Raji (cell line): Measurements from ENCODE around the gene OVOL2.

ENCODE experiments used
- POLR2A ChIP-seq: IDR thresholded peaks from 2 replicates; pipeline ENCODE4 v1.6.1; 2011; ENCODE audit warnings: low read depth, low read length, control low read depth; ENCODE audit not compliant: insufficient read depth

The OVOL2 gene

DNA sequence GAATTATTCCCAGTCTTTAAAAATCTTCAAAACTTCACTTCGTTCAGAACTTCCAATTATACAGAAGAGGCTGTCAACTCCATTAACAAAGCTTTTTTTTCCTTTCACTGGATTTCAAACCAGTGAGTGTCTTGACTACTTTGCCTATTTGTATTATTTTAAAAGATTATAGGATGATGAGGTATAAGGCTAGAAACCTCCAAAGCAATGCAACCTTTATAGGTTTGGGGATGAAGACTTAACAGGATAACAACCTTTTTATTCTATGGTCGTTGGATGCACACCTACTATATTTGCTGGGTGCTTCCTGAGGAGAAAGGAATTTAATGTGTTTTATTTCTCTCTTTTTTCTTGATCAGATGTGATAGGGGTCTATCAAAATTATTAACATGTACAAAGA, 1.9 kb upstream of the OVOL2 start:
- no peak for TF ChIP-seq POLR2A

DNA sequence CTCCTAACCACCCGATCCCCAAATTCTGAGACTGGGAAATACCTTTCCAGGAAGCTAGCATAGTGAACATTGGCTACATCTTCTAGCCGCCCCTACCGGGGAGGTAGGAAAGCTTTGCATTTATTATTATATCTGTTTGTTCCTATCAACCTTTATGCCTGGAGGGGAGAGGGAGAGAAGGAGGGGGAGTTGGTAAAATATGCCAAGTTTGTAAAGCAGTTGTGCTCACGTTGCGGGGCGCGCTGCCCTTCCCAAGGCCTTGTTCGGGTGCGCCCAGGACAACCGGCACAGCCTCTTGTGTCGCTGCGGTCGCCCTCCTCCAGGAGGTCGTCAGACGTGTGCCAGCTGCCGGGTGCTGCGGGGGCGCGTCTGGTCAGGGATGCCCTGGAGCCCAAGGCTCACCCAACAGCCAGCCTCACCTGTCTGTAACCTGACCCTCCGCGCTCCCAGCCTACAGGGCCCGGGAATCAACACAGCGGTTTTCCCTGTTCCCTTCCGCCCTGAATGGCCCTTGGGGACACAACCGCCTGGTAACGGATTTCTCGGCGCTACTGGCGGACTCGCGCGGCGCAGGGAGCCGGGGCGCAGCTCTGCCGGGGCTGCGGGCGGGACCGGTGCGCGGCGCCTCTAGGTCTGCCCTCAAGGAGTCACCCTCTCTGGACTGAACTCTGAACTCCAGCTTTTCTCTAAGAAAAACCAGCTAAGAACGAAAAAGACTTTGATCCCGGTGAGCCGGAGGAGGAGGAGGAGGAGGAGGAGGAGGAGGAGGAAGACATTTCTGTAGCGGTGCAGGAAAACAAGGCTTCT, 1.1 kb upstream of the OVOL2 start:
- no peak for TF ChIP-seq POLR2A

DNA sequence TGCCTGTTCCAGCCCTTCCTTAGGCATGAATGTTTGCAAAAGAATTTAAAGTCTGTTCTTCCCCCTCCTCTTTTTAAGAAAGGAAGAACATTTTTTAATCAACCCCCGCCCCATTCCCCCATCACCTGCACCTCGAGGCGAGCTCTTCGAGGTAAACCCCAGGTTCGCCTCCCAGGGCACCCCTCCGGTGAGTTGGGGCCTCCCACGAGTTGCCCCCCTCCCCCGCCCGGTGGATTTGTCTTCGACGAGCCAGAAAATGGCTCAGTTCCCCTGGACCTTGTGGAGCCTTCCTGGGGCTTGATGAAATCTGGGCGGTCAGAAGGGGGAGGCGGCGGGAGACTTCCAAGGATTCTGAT, 256 bp upstream of the OVOL2 start:
- TF ChIP-seq POLR2A, result no peak

DNA sequence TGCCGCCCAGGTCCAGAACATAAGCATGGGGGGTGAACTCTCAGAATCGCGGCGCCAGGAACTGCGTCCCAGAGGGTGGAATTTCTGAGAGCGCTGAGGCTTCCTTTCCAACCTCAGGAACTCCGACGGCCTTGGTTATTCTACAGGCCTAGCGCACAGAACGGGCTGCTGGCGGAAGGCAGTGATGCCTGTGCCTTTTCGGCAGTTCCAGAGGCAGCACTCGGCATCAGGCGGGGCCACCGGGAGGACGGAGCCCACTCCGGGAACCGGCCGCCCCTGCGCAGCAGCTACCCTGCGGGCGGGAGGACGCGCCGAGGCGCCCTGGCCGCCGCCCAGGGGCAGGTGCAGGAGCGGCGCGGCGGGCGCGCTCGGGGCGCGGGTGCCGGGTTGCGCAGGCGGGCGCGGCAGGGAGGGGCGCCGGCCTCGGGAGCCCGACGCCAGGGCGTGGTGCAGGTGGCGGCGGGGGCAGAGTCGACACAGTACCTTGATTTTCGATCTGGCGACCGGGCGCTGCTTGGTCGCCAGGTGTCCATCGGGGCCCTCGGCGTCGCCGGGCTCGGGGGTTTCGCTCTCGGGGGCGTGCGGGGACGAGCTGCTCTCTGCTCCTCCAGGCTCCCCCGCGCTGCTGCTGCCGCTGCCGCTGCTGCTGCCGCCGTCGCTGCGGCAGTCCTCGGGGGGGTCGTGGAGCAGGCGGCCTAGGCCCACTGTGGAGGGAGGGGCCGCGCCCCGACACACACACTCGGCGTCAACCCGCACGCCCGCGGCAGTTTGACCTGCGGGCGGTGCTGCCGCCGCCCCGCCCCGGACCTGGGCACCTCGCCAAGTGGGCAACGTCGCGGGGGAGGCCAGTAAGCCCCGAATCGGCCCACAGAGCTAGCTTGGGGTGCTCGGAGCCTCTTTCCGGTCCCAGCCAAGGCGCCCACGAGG, 1.3 kb downstream of the OVOL2 start:
- no peak for TF ChIP-seq POLR2A

DNA sequence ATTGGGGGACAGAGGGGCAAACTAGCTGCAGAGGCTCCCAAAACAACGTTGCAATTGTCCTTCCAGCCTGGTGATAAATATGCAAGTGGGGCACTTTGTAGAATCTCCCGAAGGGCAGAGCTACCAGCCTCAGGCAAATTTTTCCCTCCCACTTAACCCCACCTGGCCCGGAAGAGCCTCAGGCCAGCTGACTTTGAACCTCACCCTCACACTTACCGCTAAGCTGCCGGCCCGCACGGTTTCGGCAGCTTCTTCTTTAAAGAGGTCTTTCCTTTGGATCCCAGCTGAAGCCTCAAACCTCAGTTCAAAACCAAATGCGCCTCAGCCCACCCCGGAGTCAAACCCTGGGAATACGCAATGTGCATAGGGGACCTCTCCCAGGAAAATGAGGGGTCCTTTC, 2.5 kb downstream of the OVOL2 start:
- TF ChIP-seq POLR2A, result no peak

DNA sequence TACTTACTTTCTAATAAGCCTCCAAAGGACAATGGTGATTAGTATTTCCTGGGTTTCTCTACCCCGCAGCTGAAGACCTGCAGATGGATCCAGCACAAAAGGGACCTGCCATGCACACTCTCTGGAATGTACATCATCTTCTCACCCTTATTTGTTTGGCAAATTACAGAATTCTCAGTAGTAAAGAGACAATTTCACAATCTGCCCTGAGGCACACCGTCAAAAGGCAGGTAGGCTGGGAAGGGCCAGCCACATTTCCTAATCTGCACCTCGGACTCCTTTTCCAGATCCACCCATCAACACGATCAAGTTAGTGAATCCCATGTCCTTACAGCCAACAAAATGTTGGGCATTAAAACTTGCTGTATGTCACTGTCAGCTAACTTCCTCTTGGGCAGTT, 4.9 kb downstream of the OVOL2 start:
- TF ChIP-seq POLR2A, result no peak

DNA sequence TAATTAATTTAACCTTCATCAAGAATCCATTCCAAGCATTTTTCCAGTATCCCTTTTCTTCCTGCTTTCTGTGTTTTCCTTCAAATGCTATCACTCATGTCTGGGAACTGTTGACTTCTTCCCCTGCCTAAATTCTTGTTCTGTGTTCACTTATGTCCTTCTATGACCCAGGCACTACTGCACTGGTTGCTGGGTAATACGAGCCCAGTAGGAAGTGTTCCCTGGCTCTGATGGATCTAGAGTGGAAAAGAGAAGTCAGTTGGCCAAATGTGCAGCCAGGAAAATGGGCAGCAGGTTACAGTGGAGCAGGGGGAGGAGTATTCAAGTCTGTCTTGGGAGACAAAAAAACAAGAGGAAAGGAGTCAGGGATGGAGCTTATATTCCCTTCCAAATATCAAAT, 7.1 kb downstream of the OVOL2 start:
- TF ChIP-seq POLR2A, result no peak

DNA sequence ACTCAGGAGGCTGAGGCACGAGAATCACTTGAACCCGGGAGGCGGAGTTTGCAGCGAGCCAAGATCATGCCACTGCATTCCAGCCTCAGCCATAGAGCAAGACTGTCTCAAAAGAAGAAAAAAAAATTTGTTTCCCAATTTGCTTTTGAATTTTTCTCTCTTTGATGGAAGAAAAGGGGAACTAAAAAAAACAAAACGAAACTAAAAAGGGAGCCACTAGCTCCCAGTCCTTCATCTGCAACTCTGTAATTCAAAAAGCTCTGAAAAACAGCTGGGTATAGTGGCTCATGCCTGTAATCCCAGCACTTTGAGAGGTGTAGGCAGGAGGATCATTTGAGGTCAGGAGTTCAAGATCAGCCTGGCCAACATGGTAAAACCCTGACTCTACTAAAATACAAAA, 9.5 kb downstream of the OVOL2 start:
- no peak for TF ChIP-seq POLR2A

DNA sequence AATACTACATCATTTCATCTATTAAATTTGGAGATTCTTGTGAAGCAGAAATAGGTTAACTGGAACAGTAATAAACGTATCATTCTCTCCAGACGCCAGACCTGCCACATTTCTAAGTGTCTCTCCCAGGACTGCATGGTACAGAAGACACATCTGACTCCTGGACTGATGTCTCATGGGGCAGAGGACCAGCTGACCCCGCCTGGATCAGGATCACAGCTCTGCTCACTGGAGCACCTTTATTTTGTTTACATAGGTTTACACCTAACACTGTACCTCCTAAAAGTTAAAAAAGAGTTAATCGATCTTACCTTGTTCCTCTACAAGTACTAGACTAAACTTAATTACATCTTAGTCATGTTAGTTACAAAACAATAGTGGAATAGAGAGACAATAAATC, 11.2 kb downstream of the OVOL2 start:
- no peak for TF ChIP-seq POLR2A

DNA sequence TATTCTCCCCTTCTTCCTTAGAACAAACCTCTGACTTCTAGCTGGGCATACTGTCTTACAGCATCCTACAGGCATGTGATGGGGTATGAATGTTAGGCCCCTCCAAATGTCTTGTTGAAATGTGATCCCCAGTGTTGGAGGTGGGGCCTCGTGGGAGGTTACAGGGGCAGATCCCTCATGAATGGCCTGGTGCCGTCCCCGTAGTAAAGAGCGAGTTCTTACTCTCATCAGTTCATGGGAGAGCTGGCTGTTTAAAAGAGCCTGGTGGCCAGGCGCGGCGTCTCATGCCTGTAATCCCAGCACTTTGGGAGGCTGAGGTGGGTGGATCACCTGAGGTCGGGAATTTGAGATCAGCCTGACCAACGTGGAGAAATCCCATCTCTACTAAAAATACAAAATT, 15.5 kb downstream of the OVOL2 start:
- TF ChIP-seq POLR2A, result no peak

DNA sequence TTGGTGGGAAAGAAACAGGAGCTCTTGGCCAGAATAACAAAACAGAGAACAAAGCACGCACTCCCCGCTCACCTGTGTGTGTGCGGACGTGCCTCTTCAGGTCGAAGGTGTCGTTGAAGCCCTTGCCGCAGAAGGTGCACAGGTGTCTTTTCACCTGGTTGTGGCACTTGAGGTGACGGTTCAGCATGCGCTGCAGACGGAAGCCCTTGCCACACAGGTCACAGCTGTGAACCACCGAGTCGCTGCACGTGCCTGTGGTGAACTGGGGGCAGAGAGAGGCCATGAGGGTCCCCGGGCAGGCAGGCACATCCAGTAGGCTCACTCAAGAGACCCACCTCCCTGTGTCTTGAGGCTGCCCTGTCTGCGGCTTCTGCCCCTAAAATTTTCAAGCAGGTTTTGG, 16.3 kb downstream of the OVOL2 start:
- no peak for TF ChIP-seq POLR2A

DNA sequence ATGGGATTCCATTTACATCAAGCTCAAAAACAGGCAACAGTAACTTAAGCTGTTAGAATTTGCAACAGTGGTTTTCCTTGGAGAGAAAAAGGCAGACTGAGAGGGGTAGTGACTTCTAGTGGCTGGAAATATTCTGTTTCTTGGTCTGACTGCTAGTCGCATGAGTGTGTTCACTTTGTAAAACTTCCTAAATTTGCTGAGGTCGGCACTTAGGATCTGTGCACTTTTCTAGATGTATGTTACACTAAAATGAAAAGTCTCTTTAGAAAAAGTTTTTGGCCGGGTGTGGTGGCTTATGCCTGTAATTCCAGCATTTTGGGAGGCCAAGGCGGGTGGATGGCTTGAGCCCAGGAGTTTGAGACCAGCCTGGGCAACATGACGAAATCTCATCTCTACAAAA, 18.7 kb downstream of the OVOL2 start:
- TF ChIP-seq POLR2A, result no peak

DNA sequence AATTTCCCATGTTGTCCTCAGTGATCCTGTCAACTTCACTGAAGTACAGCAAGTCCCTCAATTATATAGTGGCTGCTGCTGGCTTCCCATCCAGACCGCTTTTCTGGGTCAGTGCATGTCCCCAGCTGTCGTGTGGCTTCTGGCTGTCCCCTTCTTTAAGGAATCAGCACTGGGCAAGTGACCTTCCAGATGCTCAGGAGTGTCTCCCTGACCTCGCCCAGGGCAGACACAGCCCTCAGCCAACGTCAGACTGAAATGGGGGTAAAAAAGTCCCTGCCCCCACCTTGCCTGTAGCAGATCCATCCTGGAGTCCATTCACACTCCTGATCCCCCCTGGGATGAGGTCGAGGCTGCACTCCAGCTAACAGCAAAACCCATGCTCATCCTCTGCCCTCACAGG, 23.7 kb downstream of the OVOL2 start:
- no peak for TF ChIP-seq POLR2A

DNA sequence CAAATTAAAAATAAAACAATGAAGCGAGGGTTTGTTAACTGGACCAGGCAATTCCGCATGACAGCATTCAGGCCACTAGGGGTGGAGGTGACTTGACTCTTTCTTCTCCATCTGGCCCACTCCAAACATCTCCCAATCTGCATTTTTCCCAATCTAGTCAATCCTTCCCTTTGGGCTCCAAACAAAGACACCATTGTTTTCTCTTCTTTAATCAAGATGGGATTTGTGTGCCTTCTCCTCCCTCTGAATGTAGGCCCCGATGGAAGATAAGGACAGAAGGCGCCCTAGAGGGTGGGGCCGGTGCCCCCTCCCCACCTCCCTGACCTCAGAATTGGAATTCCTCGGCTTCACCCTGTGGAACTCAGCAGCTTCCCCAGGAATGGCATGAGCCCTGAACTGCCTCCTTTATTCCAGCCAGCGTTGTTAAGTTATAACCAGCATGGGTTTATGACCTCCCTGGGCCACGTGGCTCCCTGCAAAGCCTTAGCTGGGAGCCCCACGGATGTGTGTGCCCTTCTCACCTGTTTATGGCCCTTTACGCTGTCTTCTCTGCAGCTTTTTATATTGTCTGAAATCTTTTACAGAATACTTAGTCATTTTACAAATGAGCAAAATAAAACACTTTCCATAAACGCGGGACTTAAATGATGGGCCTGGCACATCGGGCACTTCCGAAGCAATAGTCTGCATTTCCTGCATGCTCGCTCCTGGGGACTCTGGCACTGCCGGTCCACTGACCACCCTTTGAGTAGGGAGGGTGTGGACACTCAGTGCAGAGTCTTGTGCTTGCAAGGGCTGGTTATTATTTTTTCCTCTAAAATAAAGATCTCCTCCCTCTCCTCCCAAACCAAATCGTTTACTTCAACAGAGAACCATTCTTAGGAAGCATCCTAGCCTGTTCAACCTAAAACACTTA, 24.5 kb downstream of the OVOL2 start:
- no peak for TF ChIP-seq POLR2A

DNA sequence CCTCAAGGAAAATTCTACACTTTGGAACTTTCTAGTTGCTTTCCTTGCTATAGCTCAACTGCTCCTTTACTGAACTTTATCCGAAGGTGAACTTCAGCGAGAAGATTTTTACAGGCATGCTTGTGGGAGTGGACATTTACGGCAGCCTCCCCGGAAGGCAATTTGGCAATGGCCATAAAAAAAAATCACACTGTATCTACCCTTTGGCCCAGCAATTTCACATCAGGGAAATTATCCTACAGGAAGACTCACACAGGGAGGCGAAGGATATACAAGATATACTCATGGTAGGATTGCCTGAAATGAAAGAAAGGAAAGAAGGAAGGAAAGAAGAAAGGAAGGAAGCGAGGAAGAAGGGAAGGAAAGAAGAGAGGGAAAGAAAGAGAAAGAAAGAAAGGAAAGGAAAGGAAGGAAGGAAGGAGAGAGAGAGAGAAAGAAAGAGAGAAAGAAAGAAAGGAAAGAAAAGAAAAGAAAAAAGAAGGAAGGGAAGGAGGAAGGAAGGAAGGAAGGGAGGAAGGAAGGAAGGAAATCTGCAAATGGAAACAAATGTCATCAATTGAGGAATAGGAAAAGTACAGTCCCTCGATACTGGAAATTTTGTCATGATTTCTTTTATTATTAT, 25.7 kb downstream of the OVOL2 start:
- no peak for TF ChIP-seq POLR2A
